Measurements from ENCODE around the gene SDCCAG8. TPM values are rescaled to one million over a fixed set of nuclear protein-coding genes. Genes with fewer than 3 reads are reported as not detected.

Gene SDCCAG8
- total RNA-seq, 4 donors from 2014 or later, result 30.2 to 46.4 (median 36.7) TPM

DNA sequence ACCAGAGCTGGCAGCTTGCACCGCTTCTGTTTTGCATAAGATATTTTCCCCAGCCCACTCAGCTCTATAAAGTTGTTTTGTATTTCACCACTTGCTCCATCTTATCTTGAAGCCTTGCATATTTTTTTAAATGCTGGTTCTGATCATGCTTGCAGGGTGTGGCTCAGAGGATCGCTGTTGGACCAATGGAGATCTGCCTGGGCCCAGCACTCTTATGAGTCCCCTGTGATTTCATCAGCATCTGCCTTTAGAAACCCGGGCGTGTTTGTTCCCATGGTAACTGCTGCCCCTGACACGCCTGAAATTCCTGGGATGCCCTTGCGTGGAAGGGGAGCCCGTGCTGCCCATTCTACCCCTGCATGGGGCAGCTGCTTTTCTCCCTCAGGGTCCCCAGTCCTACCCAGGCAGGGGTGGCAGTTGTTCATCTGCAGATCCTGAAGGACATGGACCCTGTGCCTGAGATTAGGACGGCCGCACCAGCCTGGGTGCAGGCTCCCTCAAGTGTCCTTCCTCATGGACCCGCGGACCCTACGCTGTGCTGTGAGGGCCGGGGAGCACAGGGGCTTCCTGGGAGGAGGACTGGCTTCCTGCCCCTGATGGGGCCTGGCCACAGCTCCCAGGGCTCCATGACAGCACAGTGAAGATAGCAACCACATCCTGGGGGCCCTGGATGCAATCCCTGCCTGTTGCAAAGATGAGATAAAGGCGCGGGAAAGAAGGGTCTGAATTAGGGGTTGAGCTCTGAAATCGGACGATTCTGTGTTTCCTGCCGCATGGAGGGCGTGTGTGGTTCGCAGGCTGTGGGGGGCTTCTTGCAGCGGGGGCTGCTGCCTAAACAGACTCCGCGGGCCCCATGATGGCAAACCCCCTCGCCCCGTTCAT is 226.5 kb downstream of the SDCCAG8 start:
- ATAC-seq, result peak; percentile 85
- H3K27me3 ChIP-seq, result no peaks in the 10 kb centered on the region
- no peak for TF ChIP-seq CTCF (IDR thresholded peaks at IDR 0.05)
- TF ChIP-seq EP300 (IDR thresholded peaks at IDR 0.05), result no peak
- TF ChIP-seq POLR2A (IDR thresholded peaks at IDR 0.05), result no peak
- TF ChIP-seq POLR2AphosphoS5 (IDR thresholded peaks at IDR 0.05), result no peak
- peak overlapping the region; percentile 55 to 56 for H3K4me3 ChIP-seq
- H3K9me3 ChIP-seq, result no peaks in the 10 kb centered on the region
- H3K36me3 ChIP-seq, result no peaks in the 10 kb centered on the region
- H3K27ac ChIP-seq, result peak overlapping the region in 1 of 4 donors; percentile 65
- peaks cover 0 to 24% (median 11%) of the 10 kb centered on the region in 3 donors for H3K4me1 ChIP-seq
- WGBS, 2 donors (ENCODE audit: low coverage in 1 of 2), result 29 to 32% methylated on average over 8 to 10 of the region's 25 CpGs

DNA sequence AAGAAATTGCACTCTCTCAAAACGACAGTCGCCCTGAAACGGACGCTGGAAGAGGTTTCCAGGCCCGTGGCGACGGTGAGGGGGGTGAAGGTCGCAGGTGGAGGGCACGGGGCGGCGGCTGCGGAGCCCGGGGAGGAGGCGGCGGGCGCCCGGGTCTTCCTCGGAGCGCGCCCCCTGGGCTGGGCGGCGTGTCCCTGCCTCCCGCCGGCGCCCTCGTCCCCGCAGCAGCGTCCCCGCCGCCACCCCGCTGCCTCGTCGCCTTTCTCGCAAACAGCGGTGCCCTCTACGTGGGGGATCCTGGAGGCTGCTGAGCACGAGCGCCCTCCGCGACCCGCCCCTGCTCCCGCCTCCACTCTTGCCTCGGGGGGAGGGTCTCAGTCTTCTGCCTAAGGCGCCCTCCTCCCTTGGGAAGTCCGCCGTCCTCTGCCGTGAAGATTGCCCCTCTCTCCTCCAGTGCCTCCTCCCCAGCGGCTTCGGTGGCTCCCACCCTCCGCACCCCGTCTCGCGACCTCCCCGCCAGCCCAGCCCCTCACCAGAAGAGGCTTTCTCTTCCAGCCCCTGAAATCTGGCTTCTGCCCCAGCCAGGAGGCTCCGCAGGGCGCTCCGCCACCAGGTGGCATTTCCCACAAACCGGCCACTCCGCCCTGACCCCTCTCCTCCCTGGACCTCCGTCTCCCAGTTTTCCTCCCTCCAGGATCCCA is 227.4 kb downstream of the SDCCAG8 start:
- ATAC-seq, result peak; percentile 22
- no peaks in the 10 kb centered on the region for H3K9me3 ChIP-seq
- H3K36me3 ChIP-seq, result no peaks in the 10 kb centered on the region
- peaks cover 0 to 24% (median 11%) of the 10 kb centered on the region in 3 donors for H3K4me1 ChIP-seq
- H3K4me3 ChIP-seq, result peak overlapping the region; percentile 55 to 56
- no peaks in the 10 kb centered on the region for H3K27me3 ChIP-seq
- WGBS, 2 donors (ENCODE audit: low coverage in 1 of 2), result 12 to 16% methylated on average over 6 to 14 of the region's 60 CpGs
- TF ChIP-seq POLR2A (IDR thresholded peaks at IDR 0.05) (no peak), CTCF (IDR thresholded peaks at IDR 0.05) (peak in 3 of 4 experiments; percentile 22 to 63 (median 23))
- H3K27ac ChIP-seq, result peak overlapping the region in 2 of 4 donors; percentile 22 to 65

- Histone ChIP-seq H3K36me3 (peaks cover 0 to 2% of the 10 kb centered on the region in 2 donors), H3K27ac (no peak overlapping the region), H3K9me3 (no peaks in the 10 kb centered on the region), H3K27me3 (no peaks in the 10 kb centered on the region), H3K4me1 (peaks cover 0 to 28% (median 11%) of the 10 kb centered on the region in 3 donors), H3K4me3 (no peak overlapping the region)
- ATAC-seq, result no peak
- TF ChIP-seq CTCF (IDR thresholded peaks at IDR 0.05) (no peak), POLR2A (IDR thresholded peaks at IDR 0.05) (no peak), EP300 (IDR thresholded peaks at IDR 0.05) (no peak), POLR2AphosphoS5 (IDR thresholded peaks at IDR 0.05) (no peak)
- 94% methylated on average over 15 of the region's 16 CpGs; no CpG with 5 or more reads in 1 of the 2 donors for WGBS, 2 donors (ENCODE audit: low coverage in 1 of 2)
These were observed 228.1 kb downstream of the SDCCAG8 start for GRCh38 chr1:243483952-243484351.

DNA sequence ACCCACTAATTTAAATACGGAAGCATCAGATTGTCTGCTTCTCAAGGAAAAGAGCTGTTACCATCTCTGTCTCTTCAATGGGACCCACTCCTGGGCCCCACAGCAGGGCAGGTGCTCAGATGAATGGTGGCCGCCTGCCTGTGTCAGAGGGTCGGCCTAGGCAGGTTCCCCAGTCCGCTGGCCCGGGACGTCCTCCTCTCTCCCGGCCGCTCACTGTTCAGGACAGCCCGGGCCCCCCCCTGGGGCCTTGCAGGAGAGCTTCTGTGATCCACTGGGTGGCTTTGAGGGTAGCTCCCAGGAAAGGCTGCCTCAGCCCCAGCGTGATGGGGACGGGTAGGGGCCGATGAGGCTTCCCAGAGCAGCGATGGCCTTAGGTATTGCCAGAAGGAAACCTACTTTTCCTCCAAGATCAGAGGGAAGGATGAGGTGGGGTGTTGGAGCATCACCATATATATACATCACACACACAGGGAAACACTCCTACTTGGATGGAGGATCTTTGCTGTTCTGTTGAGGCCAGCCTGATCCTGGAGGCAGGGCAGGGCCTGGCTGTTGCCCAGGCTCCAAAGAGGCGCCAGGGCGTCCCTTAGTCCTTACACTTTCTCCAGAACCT is 231.3 kb downstream of the SDCCAG8 start:
- ATAC-seq, result no peak
- no peak overlapping the region for H3K27ac ChIP-seq
- TF ChIP-seq CTCF (IDR thresholded peaks at IDR 0.05) (no peak), POLR2A (IDR thresholded peaks at IDR 0.05) (no peak), EP300 (IDR thresholded peaks at IDR 0.05) (no peak), POLR2AphosphoS5 (IDR thresholded peaks at IDR 0.05) (no peak)
- H3K27me3 ChIP-seq, result no peaks in the 10 kb centered on the region
- H3K36me3 ChIP-seq, result peaks cover 0 to 18% of the 10 kb centered on the region in 2 donors
- peaks cover 0 to 51% (median 13%) of the 10 kb centered on the region in 3 donors for H3K4me1 ChIP-seq
- no peak overlapping the region for H3K4me3 ChIP-seq
- H3K9me3 ChIP-seq, result no peaks in the 10 kb centered on the region
- WGBS, 2 donors (ENCODE audit: low coverage in 1 of 2), result 96 to 100% methylated on average over 1 to 5 of the region's 15 CpGs

Measured in gastroesophageal sphincter (tissue), 4 donors.